Stimulated activated CD4-positive, alpha-beta T cell treated with anti-CD3 and anti-CD28 coated beads, Interleukin-4, amount 100 ng/mL, for 4 hours (primary cell): ENCODE measurements around the gene PRPSAP2.
"Not testable (repeated sequence)": the region's sequence is repeated elsewhere in the genome, so short reads cannot be mapped to it uniquely, and the experiment has no call there.

ENCODE experiments used
- DNase-seq, 2 experiments: peaks; one replicate each; pipeline ENCODE4 v3.0.0-alpha.2; 2020

The PRPSAP2 gene

GRCh38 chr17:18947866-18948265, 89.9 kb downstream of the PRPSAP2 start:
- DNase-seq, result no peak

GRCh38 chr17:18948476-18949006, 90.6 kb downstream of the PRPSAP2 start:
- DNase-seq, result no peak

- no peak for DNase-seq
Observed at GRCh38 chr17:18949566-18949965, 91.6 kb downstream of the PRPSAP2 start.

GRCh38 chr17:18950346-18950745, 92.4 kb downstream of the PRPSAP2 start:
- no peak for DNase-seq

- DNase-seq, result no peak
Observed at GRCh38 chr17:18950944-18951905, 93.3 kb downstream of the PRPSAP2 start.

- no peak for DNase-seq
Observed at GRCh38 chr17:18951941-18952842, 94.3 kb downstream of the PRPSAP2 start, which contains the start of gene SLC5A10. Gene SLC5A10 (plus strand): TSS chr17:18952165. CDS start chr17:18952206, 41 bp downstream.

GRCh38 chr17:18953231-18953728, 95.3 kb downstream of the PRPSAP2 start:
- no peak for DNase-seq

- DNase-seq, result no peak
Observed at GRCh38 chr17:18954321-18954720, 96.4 kb downstream of the PRPSAP2 start.

- no peak for DNase-seq
Observed at GRCh38 chr17:18955009-18955408, 97.1 kb downstream of the PRPSAP2 start.

- not testable (repeated sequence) for DNase-seq
Observed at GRCh38 chr17:18956021-18956420, 98.1 kb downstream of the PRPSAP2 start.

- DNase-seq, result no peak
Observed at GRCh38 chr17:18956581-18956980, 98.7 kb downstream of the PRPSAP2 start.

- DNase-seq, result no peak
Observed at GRCh38 chr17:18957831-18958230, 99.9 kb downstream of the PRPSAP2 start.

- no peak for DNase-seq
Observed at GRCh38 chr17:18958611-18959010, 100.7 kb downstream of the PRPSAP2 start.

- no peak for DNase-seq
Observed at GRCh38 chr17:18959071-18959844, 101.3 kb downstream of the PRPSAP2 start.

GRCh38 chr17:18959845-18960240, 101.9 kb downstream of the PRPSAP2 start:
- DNase-seq, result no peak

- no peak for DNase-seq
Observed at GRCh38 chr17:18960241-18960665, 102.3 kb downstream of the PRPSAP2 start.

- peak; percentile 63 to 80 for DNase-seq
Observed at GRCh38 chr17:18960803-18961511, 103.0 kb downstream of the PRPSAP2 start.

- peak in 1 of 2 experiments; percentile 15 for DNase-seq
Observed at GRCh38 chr17:18961634-18962493, 103.9 kb downstream of the PRPSAP2 start.

- DNase-seq, result no peak
Observed at GRCh38 chr17:18962494-18962815, 104.5 kb downstream of the PRPSAP2 start.
